UCSD-AML1 (cell line): ENCODE measurements around the gene KDM2A.

ENCODE experiments used
- DNase-seq: peaks from one replicate; lab custom pipeline; 2025; ENCODE audit not compliant: unreplicated experiment; lab: John Stamatoyannopoulos, UW

Gene KDM2A

DNA sequence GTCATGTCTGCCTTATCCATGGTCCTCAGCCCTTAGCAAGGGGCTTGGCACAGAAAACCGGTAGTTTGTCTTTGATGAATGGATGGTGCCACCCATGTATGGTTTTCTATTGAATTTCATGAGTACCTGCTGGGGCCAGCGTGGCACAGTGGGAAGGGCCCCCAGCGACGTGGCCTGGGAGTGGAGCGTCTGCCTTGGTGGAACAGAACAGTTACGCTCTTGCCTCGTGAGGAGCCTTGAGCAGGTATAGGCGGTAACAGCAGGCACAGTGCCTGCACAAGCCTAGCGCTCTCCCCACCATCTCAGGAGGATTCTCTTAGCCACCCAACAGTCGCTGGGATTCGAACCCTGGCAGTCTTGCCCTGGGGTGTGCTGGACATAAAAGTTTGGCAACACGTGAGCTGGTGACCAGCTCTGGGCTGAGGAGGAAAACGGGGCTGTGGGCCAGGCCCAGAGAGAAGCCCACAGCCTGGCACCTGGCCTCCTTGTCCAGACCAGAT lies 181.2 kb downstream of the KDM2A start:
- DNase-seq = no peak

DNA sequence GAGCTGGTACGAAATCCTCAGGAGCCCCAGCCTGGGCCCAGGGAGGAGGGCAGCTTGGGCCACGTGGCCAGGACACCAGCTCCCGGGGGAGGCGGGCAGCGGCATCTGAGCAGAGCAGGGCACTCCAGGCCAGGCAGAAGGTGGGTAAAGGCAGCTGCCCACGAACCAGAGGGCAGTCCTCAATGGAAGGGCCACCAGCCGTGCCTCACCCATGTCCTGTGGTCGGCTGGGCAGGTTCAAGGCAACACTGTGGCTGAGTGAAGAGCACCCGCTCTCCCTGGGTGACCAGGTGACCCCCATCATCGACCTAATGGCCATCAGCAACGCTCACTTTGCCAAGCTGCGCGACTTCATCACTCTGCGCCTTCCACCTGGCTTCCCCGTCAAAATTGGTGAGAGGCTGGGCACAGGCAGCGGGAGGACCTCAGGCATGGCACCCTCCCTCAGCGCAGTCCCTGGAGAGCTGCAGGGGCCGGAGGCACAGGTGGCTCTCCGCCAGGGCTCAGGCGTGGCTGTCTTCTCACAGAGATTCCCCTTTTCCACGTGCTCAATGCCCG lies 181.8 kb downstream of the KDM2A start:
- no peak for DNase-seq

DNA sequence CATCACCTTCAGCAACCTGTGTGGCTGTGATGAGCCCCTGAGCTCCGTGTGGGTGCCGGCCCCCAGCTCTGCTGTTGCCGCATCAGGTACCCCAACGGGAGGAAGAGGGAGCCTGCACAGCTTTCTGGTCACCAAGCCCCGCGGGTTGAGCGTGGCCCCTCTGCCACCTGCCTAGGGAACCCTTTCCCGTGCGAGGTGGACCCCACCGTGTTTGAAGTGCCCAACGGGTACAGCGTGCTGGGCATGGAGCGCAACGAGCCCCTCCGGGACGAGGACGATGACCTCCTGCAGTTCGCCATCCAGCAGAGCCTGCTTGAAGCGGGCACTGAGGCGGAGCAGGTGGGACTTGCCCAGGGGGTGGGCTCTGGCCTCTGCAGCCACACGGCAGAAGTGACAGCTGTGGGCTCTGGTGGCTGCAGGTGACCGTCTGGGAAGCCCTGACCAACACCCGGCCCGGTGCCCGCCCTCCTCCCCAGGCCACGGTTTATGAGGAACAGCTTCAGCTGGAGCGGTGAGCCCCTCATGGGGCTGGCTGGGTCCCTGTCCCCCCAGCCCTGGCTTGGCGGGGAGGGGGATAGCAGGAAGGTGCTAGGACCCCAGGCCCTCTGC lies 182.4 kb downstream of the KDM2A start:
- DNase-seq = no peak

DNA sequence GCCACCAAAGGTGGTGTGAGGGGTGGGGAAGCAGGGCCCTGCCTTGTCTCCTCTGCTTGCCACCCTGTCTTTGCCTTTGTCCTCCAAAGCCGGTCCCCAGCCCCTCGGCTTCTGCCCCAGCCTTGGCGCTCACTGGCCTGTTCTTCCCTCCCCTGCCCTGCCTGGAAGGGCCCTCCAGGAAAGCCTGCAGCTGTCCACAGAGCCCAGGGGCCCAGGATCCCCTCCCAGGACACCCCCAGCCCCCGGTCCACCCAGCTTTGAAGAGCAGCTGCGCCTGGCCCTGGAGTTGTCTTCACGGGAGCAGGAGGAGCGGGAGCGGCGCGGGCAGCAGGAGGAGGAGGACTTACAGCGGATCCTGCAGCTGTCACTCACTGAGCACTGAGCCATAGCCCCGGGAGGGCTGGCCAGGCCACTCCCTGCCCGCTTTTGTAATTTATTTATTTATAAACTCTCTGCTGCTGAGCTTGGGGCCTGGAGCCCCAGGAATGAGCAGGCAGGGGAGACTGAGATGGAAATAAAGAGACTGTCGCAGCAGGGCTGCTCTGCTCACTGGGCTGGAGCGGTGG lies 183.0 kb downstream of the KDM2A start:
- DNase-seq = no peak

DNA sequence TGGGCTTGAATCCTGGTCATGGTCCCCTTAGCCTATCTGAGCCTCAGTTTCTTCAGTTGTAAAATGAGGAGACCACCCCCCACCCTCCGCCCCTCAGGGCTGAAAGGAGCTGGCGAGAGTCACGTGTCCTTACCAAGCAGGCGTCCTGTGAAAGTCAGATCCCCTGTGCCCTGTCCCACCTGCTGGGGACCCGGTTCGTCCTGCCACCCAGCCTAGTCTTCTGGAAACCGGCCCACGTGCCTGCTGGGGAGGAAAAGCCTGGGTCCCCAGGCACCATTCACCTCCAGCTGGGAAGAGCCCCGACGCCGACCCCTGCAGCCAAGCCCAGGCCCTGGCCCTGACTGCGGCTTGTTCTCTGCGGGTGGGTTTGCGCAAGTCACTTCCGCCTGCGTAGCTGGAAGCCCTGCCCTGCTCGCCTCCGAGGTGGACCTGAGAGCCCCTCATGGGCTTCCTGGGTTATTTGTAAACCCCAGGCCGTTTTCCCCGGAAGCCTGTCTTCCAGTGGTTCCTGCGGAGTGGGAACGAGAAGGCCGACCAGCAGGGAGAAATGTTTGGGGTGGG lies 183.6 kb downstream of the KDM2A start:
- DNase-seq = no peak

DNA sequence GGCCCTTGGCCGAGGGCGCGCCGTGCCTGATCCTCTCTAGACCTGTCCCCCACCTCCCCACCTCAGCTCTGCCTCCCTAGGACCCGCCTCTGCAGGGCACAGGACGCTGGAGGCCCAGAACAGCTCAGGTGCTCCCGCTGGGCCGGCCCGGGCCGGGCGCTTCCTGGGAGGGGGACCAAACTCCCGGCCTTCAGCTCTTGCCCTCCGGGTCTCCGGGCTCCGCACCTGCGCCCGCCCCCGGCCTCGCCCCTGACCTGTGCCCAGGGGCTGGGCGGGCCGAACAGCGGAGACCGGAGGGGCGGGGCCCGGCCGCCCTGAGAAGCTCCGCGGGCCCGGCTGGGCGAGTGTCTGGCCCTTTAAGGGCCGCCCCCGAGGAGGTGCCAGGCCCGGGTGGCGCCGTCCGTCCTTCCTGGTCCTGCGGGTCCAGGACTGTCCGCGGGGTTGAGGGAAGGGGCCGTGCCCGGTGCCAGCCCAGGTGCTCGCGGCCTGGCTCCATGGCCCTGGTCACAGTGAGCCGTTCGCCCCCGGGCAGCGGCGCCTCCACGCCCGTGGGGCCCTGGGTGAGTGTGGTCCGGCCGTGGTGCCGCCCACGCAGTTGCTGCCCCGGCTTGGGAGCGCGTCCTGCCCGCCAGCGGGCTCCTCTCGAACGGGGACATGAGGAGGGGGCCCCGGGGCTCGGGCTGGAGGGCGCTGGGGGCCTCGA lies 184.2 kb downstream of the KDM2A start, which contains the start of gene SSH3:
Gene SSH3, plus strand, starts transcription at position 399 of the 703 bp plus-strand sequence. Its CDS starts 96 bp downstream, at position 495.
- DNase-seq = no peak

DNA sequence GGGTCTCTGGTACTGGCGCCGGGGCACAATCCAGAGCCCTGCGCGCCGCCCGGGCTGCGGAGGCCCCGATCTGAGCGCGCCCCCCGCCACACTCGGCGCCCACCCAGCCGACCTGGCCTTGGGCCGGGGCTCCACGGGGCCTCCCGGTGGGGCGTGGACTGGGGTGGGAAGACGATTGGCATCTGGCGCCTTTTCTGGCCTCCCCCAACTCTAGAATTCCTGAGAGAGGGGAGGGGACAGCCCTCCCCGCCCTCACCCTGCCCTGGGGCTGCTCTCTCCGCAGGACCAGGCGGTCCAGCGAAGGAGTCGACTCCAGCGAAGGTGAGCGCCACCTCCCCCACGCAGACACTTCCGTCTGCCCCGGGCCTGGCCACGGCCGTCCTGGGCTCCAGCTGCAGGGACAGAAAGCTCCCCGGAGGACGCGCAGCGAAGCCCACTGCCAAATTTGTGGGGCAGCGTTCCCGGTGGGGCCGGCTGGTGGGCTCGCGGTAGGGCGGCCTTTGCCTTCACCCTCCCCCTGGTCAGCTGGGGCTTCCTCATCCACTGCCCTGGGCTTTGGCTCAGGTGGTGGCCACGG lies 184.9 kb downstream of the KDM2A start:
- DNase-seq = no peak

DNA sequence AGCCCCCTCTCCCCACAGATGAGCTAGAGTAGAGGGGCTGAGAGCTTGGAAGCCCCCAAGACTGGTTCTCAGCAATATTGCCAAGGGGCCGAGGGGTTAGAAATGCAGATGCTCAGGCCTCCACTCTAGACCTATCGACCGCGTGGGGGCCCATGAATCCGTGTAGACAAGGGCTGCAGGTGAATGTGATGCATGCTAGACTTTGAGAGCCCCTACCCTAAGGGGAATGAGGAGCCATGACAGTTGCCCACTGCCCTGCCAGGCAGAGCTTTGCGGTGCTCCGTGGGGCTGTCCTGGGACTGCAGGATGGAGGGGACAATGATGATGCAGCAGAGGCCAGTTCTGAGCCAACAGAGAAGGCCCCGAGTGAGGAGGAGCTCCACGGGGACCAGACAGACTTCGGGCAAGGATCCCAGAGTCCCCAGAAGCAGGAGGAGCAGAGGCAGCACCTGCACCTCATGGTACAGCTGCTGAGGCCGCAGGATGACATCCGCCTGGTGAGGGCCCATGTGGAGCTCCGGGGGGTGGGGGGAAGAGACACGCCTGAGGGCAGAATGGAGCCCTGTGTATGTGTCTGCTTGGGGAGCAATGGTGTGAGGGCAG lies 185.5 kb downstream of the KDM2A start:
- DNase-seq = no peak

DNA sequence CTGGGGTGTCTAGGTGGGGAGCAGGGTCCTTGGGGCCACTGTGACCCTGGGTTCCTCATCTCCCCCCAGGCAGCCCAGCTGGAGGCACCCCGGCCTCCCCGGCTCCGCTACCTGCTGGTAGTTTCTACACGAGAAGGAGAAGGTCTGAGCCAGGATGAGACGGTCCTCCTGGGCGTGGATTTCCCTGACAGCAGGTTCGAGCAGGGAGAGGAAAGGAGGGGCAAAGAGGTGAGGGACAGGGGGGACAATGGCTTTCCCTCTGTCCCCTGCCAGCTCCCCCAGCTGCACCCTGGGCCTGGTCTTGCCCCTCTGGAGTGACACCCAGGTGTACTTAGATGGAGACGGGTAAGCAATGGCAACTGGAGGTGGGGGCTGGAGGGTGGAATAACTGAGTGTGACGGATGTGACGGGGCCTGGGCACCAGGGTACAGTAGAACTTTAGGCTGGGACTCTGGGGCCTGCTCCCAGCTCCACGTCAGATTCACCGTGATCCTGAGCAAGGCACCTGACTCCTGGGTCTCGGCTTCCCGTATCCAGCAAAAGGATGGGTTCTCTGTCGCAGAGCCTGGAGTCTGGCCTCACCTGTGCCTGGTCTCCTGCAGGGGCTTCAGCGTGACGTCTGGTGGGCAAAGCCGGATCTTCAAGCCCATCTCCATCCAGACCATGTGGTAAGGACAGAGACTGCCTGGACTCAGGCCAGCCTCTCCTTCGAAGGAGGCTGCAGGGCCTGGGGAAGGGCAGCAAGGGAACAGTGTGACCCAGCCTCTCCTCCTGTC lies 187.9 kb downstream of the KDM2A start:
- DNase-seq = no peak

DNA sequence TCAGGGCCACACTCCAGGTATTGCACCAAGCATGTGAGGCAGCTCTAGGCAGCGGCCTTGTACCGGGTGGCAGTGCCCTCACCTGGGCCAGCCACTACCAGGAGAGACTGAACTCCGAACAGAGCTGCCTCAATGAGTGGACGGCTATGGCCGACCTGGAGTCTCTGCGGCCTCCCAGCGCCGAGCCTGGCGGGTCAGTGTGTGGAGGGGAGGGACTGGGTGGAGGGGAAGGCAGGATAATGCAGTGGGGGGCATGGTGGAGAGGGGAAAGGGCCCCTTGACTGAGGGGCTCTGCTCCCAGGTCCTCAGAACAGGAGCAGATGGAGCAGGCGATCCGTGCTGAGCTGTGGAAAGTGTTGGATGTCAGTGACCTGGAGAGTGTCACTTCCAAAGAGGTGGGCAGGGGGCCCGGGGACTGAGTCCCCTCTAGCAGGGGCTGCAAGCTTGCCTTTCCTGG lies 188.5 kb downstream of the KDM2A start:
- no peak for DNase-seq
